Mucosa of descending colon (tissue), 3 donors: ENCODE data around the gene RAD23A. TPM values are rescaled to one million over a fixed set of nuclear protein-coding genes. Genes with fewer than 3 reads are reported as not detected.
A peak's percentile ranks its signal among the peaks of the same experiment; 100 is the strongest.

ENCODE experiments used
- ATAC-seq: fragments of 200-7000 bp; cut with Tn5 transposase; one replicate; pipeline ENCODE4 v1.9.1; 2020; ENCODE audit warnings: mild to moderate bottlenecking, moderate library complexity
- DNase-seq, 3 donors: peaks; one replicate each; pipeline ENCODE4 v3.0.0-alpha.2; 2020
- H3K36me3 ChIP-seq: fragments of 200-600 bp; one replicate; pipeline ENCODE4 v1.8.0; 2021; ENCODE audit warnings: low read depth, mild to moderate bottlenecking
- H3K4me1 ChIP-seq: fragments of 200-600 bp; one replicate; pipeline ENCODE4 v1.8.0; 2021; ENCODE audit warnings: low read depth, mild to moderate bottlenecking
- H3K4me3 ChIP-seq: fragments of 200-600 bp; one replicate; pipeline ENCODE4 v1.8.0; 2021; ENCODE audit warnings: mild to moderate bottlenecking
- H3K9me3 ChIP-seq: fragments of 200-600 bp; one replicate; pipeline ENCODE4 v1.8.0; 2021; ENCODE audit warnings: mild to moderate bottlenecking
- intact Hi-C, 2 donors: fragments of 100-400 bp; cut with DNase I in 1 of 2; cut with micrococcal nuclease in 1 of 2; formaldehyde crosslinking; loops; one replicate each; pipeline versions ENCODE4 v1.11.0 to v1.11.1; 2022; cut with DNase I, micrococcal nuclease
- total RNA-seq, 3 donors: library from RNA; stranded (reverse); fragmentation: NEBNext Ultra II Directional in 2 of 3; extraction: Animal tissue kit (Norgen Biotek cat#: 25700) in 2 of 3; gene quantifications; one replicate each; pipeline versions ENCODE4 v1.2.1 to v1.2.4, GENCODE V29; 2021 to 2023
- TF ChIP-seq, protein P1 (sequence below): fragments of 200-600 bp; IDR thresholded peaks from one replicate; pipeline ENCODE4 v1.8.0; 2022; ENCODE audit warnings: antibody characterized with exemption, mild to moderate bottlenecking
- donor health status: DM: no; HTN: no; CAD: no; lungs with moderate emphysema.
- donor health status: DM: no; HTN: no; CAD: no.
- donor health status: DM: no; HTN: yes; CAD: no.

The RAD23A gene
- total RNA-seq, 3 donors from 2014 or later = 76.4 to 117 (median 81.4) TPM

DNA sequence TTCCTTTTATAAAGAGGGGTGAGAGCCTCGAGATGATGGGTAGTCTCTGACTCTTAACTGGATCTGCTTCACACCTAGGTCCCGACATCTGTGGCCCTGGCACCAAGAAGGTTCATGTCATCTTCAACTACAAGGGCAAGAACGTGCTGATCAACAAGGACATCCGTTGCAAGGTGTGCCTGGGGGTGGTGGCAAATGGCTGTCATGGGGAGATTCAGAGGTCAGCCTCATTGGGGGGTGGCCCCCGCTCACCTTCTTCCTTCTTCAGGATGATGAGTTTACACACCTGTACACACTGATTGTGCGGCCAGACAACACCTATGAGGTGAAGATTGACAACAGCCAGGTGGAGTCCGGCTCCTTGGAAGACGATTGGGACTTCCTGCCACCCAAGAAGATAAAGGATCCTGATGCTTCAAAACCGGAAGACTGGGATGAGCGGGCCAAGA lies 5.7 kb upstream of the RAD23A start:
- H3K4me3 ChIP-seq = no peak overlapping the region
- TF ChIP-seq, protein P1, sequence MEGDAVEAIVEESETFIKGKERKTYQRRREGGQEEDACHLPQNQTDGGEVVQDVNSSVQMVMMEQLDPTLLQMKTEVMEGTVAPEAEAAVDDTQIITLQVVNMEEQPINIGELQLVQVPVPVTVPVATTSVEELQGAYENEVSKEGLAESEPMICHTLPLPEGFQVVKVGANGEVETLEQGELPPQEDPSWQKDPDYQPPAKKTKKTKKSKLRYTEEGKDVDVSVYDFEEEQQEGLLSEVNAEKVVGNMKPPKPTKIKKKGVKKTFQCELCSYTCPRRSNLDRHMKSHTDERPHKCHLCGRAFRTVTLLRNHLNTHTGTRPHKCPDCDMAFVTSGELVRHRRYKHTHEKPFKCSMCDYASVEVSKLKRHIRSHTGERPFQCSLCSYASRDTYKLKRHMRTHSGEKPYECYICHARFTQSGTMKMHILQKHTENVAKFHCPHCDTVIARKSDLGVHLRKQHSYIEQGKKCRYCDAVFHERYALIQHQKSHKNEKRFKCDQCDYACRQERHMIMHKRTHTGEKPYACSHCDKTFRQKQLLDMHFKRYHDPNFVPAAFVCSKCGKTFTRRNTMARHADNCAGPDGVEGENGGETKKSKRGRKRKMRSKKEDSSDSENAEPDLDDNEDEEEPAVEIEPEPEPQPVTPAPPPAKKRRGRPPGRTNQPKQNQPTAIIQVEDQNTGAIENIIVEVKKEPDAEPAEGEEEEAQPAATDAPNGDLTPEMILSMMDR = no peak
- H3K4me1 ChIP-seq = peaks cover 25% of the 10 kb centered on the region
- H3K36me3 ChIP-seq = no peaks in the 10 kb centered on the region
- DNase-seq = no peak
- no peak for ATAC-seq
- intact Hi-C loops = loop anchor here in 1 of 2 donors (10.0 kb wide), 1 partner anchor 55 kb away; the partner anchor contains the start of genes DNASE2 and KLF1
- H3K9me3 ChIP-seq = no peaks in the 10 kb centered on the region

DNA sequence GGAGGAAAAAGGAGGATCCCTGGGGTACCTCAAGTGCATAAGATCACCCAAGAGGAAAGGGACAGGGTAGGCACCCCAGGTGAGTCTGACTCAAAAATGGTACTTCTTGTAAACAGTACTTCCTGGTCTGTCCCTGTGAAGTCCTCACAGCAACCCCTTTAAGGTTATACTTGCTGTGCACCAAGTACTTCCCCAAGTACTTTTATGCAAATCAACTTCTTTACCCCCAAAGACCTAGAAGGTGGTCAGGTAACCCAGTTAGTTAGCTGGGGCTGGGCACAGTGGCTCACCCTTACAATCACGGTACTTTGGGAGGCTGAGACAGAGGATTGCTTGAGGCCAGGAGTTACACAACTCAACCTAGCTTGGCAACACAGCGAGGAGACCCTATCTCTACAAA lies 4.8 kb upstream of the RAD23A start:
- H3K4me1 ChIP-seq = peaks cover 25% of the 10 kb centered on the region
- no peak for ATAC-seq
- no peak overlapping the region for H3K4me3 ChIP-seq
- intact Hi-C loops = loop anchor here in 1 of 2 donors (10.0 kb wide), 1 partner anchor 56 kb away; the partner anchor contains the start of genes DNASE2 and KLF1
- no peak for DNase-seq
- H3K9me3 ChIP-seq = no peaks in the 10 kb centered on the region
- TF ChIP-seq, protein P1 = no peak
- H3K36me3 ChIP-seq = no peaks in the 10 kb centered on the region

DNA sequence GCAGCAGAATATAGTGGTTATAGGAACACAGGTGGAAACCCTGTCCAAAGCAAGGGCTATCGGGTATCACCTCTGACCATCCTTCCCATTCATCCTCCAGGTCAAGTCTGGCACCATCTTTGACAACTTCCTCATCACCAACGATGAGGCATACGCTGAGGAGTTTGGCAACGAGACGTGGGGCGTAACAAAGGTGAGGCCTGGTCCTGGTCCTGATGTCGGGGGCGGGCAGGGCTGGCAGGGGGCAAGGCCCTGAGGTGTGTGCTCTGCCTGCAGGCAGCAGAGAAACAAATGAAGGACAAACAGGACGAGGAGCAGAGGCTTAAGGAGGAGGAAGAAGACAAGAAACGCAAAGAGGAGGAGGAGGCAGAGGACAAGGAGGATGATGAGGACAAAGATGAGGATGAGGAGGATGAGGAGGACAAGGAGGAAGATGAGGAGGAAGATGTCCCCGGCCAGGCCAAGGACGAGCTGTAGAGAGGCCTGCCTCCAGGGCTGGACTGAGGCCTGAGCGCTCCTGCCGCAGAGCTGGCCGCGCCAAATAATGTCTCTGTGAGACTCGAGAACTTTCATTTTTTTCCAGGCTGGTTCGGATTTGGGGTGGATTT lies 2.1 kb upstream of the RAD23A start:
- ATAC-seq = no peak
- intact Hi-C loops = loop anchor here in 1 of 2 donors (10.0 kb wide), 1 partner anchor 59 kb away; the partner anchor contains the start of genes DNASE2 and KLF1
- TF ChIP-seq, protein P1 = no peak
- DNase-seq = no peak
- Histone ChIP-seq H3K4me3 (no peak overlapping the region), H3K36me3 (peaks cover 4% of the 10 kb centered on the region), H3K9me3 (no peaks in the 10 kb centered on the region), H3K4me1 (peaks cover 33% of the 10 kb centered on the region)

DNA sequence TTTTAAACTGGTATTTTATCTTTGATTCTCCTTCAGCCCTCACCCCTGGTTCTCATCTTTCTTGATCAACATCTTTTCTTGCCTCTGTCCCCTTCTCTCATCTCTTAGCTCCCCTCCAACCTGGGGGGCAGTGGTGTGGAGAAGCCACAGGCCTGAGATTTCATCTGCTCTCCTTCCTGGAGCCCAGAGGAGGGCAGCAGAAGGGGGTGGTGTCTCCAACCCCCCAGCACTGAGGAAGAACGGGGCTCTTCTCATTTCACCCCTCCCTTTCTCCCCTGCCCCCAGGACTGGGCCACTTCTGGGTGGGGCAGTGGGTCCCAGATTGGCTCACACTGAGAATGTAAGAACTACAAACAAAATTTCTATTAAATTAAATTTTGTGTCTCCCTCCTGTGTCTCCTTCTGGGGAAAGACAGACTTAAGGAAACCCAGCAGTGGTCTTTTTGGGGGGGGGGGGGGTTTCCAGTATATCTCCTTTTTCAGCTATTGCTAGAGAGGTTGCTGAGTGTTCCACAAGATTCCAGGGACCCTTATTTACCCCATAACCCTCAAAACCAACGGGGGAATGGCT lies 1.5 kb upstream of the RAD23A start:
- H3K36me3 ChIP-seq = peaks cover 8% of the 10 kb centered on the region
- H3K4me3 ChIP-seq = no peak overlapping the region
- TF ChIP-seq, protein P1 = no peak
- intact Hi-C loops = loop anchor here in 1 of 2 donors (10.0 kb wide), 1 partner anchor 59 kb away; the partner anchor contains the start of genes DNASE2 and KLF1
- H3K9me3 ChIP-seq = no peaks in the 10 kb centered on the region
- DNase-seq (no peak), ATAC-seq (no peak)
- peaks cover 33% of the 10 kb centered on the region for H3K4me1 ChIP-seq

DNA sequence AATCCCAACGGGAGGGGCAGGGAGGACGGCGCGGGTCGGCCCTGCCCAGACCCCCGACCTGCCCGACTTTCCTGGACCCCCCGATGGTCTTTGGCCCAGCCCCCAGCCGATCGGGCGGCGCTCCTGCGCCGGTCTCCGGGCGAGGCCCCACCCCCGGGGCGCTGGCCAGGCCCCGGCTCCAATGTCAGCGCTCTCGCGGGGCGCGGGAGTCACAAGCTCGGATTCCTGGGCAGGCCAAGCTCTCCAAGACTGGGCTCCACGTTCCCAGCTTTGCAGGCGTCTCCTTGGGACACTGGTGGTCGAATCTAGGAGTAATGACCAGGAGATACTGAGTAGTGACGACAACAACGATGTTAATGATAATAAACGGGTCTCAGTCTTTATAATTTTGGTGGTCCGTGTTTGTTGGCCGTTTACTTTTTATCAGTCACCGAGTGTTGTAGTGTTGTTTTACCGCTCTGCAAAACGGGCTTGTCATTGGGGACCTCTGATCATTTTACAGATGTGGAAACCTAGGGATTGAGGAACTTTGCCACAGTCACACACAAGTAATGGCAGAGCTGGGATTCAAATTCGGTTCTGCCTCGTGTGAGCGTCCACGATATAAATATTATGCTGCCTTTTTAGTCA lies 545 bp downstream of the RAD23A start:
- H3K4me1 ChIP-seq = peaks cover 17% of the 10 kb centered on the region
- peaks cover 8% of the 10 kb centered on the region for H3K36me3 ChIP-seq
- DNase-seq (peak; percentile 75 to 84 (median 84)), ATAC-seq (peak; percentile 84)
- intact Hi-C loops = loop anchor here in 1 of 2 donors (10.0 kb wide), 1 partner anchor 61 kb away; the partner anchor contains the start of genes DNASE2 and KLF1
- H3K9me3 ChIP-seq = no peaks in the 10 kb centered on the region
- TF ChIP-seq, protein P1 = no peak
- H3K4me3 ChIP-seq = peak overlapping the region; percentile 80
